ELR (cell line): ENCODE data around the gene BRCA1.

Source experiments
- DNase-seq: peaks from one replicate; pipeline ENCODE4 v3.0.0-alpha.2; 2015; ENCODE audit warnings: low read depth

The BRCA1 gene

DNA sequence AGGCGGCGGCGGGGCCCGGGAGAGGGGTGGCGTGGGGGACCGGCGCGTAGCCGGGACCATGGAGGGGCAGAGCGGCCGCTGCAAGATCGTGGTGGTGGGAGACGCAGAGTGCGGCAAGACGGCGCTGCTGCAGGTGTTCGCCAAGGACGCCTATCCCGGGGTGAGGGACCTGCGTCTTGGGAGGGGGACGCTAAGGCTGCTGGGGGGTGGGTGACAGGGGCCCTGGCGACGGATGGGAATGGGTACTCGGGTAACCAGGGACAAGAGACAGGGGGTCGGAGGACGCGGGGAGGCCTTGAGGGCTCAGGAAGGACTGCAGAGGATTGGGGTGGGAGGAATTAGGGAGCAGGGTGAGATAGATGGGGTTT, 99.9 kb downstream of the BRCA1 start:
- DNase-seq: no peak

DNA sequence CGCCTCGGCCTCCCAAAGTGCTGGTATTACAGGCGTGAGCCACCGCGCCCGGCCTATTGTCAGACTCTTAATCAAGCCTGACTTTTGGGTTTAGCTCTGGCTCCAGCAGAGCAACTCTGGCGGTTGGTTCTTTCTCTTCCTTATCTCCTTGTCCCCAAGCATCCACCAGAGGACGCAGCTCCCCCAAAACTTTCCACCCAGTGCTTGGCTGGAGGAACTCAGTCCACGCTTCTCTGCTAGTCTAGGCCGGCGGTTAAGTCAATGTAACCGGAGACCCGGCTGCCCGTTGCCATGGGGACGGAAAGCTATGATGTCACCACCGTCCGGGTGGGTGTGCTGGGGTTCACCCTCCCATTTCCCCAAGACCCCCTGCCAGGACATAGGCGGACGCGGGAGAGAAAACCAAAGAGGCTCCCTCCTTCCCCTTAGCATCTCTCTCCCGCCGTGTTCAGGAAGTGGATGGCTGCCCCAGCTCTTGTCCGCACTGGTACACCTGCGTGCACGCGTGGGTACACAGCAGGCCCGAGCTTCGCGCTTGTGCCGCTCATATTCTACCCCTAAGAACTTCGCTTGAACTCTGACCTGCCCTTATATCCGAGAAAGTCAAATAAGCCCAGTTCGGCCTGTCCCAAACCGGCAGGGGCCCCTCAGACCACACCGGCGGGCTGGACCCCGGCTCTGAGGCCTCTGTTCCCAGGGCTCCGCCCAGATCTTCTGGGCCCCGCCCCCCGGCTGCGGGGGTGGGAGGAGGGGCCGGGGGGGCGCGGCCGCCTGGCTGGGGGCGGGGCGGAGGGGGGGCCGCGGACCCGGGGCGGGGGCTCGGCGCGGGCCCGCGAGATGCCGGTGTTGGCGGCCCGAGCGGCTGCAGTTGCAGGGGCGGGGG, 100.5 kb downstream of the BRCA1 start, which contains the start of gene RND2:
RND2 (plus strand) TSS at position 825 of the 883 bp plus-strand sequence. CDS start 117 bp downstream, outside the sequence.
- DNase-seq: peak; percentile 98

DNA sequence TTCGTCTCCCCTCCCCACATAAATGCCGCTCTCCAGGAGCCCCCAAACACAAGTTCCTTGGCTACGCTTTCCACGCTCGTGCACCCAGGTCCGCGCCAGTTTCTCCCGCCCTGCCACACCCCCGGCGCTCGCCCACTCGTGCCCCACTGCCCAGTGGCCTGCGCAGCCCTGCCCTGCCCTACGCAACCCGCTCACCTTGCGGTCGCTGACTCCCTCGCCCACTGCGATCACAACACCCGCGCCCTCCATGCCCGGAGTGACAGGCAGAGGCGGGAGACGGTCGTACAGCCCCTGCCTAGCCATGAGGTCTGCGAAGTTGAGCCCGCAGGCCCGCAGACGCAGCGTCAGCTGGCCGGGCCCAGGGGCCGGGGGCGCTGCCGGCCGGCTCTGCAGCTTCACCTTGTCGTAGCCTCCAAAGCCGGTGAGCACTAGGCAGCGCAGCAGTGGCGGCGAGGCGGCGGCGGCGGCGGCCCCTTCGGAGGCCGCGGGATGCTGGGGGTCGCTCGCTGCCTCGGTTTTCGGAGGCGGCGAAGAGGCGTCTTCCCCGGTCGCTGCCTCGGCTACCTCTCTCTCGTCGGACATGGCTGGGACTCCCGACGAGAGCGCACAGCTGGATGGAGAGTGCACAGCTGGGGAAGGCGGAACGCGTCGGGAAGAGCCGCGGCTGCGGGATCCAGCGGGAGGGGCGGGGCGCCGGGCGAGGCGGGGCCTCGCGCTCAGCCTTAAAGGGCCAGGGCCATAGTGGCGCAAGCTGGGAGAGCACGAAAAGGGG, 103.2 kb downstream of the BRCA1 start, which contains the start of gene VAT1:
VAT1 (minus strand) TSS at position 645 of the 772 bp plus-strand sequence; CDS start at position 582, 63 bp downstream.
- peak; percentile 86 for DNase-seq

DNA sequence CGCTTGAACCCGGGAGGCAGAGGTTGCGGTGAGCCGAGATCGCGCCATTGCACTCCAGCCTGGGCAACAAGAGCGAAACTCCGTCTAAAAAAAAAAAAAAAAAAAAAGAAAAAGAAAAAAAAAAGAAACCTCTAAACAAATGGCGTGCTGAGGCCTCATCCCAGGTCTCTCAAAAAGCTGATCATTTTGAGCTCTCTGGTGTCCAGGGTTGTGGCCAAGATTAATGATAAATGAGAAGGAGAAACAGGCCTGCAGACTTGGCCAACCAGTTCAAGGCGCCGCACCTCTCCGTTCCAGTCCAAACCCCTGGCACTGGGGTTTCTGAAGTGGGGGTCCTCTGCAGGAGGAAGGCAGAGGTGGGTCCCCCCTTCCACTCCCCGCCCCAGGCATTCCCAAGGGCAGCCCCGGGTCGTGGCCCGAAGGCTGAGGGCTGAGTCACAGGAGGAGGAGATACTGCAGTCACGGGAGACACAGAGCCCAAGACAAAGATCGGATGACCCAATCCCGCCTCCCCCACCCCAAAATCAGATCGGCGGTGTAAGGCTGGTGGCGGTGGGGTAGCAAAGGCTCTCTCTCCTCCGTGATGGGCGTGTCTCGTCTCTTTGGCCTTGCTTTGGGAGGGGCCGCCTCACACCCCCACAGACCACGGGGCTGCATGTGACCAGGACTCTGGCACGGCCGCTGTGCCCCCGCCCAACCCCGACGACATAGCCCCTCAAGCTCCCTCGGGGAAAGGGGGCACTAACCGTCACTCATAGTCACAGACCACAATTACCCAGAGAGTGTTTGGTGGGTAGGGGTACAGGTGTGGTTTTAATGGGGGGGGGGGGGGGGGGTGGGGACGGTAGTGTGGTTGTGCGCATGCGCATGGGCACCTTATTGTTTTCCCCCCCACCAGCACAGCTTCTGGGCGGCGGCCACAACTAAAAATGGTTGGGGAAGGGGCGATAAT, 104.1 kb downstream of the BRCA1 start:
- DNase-seq: peak; percentile 88

DNA sequence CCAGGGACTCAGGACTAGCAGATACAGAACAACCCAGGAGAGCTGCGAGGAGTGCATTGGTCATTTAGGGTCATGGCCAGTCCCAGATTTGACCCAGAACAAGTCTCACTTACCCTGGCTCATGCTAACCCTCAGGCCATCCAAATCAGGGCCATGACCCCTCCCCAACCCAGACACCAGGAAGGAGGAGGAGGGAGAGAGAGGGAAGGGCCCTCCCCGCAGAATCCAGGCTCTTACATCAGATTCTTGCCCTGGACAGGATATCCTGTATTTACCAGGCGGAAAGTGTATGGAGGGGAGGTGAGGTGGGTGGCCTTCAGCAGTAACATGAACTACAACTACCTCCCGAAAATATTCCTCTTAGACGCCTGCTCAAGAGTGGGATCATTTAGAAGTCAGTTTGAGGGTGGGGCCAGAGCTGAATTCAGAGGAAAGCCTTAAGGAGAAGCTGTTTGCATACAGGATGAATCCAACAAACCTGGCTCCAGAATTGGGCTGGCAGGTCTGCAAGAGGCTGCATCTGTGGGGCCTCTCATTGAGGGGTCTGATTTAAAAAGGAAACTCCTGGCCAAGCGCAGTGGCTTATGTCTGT, 105.0 kb downstream of the BRCA1 start:
- DNase-seq: no peak

DNA sequence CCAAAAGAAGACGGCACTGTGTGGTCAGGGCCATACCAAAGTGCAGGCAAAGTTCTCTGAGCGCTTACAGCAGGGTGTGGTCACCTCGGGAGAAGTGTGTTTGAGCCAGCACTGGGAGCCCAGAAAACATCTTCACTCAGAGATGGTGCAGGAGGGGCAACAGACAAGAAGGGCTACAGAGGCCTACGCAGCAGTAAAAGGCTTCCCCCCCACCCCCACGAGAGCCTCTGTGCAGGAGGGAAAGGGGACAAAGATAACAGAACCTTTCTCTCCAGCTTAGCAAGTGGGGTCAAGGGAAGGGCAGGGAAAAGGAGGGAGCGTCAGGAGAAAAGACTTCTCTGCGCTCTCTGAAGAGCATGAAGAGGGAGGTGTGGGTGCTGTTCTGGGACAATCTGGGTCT, 105.7 kb downstream of the BRCA1 start:
- no peak for DNase-seq

DNA sequence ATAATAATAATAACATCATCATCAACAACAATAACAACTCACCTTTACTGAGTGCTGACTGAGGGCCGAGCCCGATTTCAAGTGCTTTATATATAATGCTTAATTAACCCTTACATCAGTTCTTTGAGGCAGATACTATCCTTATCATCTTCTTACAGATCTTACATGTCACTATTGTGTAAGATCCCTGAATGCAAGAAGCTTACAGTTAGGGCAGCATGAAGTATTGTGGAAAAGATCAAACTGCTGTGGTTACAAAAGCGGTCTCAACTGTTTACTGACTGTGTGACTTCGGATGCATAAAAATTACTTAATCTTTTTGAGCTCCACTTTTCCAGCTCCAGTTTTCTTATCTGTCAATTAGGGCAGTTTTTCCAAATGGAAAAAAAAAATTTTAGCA, 106.2 kb downstream of the BRCA1 start:
- no peak for DNase-seq

DNA sequence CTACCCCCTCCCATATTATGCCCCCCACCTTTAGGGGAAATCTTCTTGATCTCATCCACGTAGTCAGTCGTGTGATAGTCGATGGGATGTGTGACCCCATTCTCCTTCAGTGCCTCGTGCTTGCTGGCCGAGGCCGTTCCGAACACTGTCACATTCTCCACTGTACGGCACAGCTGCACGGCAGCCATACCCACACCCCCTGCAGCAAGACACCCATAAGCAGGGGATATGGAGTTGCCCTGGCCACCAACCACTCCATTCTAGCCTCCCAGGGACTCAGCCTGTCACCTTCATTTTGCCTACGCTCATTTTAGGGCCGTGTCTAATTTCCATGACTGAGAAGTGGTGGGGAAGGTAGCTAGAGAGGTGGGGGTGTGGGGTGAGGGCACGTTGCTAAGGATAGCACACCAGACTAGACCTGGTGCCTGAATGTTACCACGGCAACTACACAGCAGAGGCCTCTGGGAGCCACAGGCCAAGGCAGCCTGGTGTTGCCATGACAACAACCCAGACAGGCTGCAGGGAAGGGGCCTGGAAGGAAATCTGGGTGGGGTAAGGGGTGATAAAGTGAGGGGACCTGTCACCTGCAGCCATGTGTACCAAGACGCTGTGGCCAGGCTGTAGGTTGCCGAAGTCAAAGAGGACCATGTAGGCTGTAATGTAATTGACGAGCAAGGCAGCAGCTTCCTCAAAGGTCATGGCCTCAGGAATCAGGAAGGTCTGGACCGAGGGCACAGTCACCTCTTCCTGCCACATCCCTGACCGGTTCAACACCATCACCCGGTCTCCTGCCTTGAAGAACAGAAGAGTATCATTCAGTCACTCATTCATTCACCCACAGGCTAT, 106.9 kb downstream of the BRCA1 start:
- DNase-seq: no peak

DNA sequence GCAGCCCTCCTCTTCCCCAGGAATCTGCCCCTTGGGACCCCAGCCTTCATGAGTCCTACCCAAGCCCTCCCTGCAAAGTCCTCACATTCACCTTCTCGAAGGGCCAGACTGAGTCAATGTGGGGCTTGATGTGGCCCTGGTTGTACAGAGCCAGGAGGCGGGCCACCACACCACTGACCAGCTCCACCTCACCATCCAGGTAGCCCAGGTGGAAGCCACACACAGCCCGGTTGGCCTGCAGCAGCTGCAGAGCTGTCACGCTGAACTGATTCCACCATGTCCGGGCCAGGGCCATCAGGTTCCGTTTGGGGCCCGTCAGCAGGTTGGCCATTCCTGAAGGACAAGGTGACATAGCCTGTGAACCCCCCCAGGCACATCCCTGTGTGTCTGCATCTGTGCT, 108.9 kb downstream of the BRCA1 start:
- no peak for DNase-seq

DNA sequence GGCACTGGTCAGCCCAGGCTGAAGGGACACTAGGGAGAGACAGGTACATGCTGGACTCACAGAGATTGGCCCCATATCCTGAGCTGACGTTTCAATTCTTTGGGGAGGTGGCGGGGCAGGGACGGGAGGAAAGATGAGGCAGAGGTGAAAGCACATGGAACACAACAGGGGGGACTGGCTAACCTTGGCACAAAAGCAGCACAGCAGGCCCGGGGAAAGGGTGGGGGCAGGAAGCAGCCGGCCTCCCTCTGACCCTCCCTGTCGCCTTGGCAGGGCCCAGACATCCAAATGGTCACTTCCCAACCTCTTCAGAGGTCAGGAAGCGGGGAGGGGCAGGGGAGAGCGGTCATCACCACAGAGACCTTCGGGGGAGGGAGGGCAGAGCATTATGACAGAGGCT, 109.6 kb downstream of the BRCA1 start:
- no peak for DNase-seq

DNA sequence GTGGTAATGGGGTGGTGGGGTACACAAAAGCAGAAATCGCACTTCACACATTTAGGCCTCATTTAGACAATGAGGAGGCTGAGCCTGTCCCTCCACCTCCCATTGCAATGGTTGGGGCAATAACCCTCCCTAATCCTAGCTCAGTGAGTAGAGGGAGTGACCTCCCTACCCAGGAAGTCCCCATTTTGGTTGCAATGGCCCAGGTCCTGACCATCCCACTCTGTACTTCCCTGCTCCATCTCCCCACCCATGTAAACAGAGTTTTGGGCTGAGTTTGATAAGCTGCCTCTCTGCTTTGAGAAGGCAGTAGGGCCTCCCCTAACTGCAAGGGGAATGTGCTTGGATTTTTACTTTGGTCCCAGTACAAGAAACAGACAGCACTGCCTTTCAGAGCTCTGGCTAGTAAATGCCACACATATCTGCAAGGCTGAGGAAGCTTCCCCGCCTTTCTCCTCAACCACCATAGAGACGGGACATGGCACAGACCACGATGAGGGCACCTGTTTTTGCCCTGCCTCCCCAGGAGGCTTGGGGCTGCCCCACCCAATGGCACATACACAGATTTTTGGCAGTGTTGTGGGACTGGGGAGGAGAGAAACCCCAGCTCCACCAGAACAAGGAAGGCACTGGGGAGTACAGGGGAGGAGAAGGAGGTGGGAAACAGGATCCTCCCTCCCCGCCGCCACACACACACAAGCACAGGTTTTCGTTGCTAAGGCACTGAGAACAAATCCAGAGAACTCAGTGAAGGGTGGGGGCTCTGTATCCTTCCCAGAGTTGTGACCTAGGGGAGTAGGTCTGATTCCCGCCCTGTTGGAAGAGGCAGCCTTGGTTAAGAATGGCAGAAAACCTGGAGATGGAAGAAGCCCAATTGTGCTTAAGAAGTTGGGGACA, 110.3 kb downstream of the BRCA1 start:
- DNase-seq: no peak

DNA sequence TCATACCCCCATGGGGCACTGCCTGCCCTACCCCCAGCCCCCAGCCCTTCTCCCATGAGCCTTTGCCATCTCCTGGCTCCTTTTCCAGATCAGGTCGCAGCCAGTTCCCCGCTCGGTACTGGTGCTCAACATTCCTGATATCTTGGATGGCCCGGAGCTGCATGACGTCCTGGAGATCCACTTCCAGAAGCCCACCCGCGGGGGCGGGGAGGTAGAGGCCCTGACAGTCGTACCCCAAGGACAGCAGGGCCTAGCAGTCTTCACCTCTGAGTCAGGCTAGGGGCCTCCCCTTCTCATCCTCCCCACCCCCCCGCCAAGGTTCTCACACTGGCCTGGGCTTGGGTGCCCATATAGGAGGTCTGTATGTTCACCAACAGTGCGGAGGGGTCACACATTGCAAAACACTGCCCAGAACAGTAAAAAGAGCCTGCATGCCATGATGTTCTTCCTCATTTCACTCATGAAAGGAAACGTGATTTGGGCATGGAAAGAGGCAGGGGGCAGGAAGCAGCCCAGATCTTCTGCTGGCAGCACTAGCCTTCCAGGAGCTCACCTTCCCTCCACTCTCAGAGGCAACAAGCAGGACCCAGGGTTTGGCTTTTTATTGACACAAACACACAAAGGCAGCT, 111.0 kb downstream of the BRCA1 start:
- no peak for DNase-seq

DNA sequence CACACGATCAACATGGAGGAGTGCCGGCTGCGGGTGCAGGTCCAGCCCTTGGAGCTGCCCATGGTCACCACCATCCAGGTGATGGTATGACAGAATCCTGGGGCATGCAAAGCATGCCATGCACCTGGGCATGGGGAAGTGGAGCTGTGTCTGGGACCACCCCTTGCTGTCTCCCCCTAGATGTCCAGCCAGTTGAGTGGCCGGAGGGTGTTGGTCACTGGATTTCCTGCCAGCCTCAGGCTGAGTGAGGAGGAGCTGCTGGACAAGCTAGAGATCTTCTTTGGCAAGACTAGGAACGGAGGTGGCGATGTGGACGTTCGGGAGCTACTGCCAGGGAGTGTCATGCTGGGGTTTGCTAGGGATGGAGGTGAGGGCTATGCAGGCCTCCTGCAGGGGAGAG, 111.9 kb downstream of the BRCA1 start:
- no peak for DNase-seq

DNA sequence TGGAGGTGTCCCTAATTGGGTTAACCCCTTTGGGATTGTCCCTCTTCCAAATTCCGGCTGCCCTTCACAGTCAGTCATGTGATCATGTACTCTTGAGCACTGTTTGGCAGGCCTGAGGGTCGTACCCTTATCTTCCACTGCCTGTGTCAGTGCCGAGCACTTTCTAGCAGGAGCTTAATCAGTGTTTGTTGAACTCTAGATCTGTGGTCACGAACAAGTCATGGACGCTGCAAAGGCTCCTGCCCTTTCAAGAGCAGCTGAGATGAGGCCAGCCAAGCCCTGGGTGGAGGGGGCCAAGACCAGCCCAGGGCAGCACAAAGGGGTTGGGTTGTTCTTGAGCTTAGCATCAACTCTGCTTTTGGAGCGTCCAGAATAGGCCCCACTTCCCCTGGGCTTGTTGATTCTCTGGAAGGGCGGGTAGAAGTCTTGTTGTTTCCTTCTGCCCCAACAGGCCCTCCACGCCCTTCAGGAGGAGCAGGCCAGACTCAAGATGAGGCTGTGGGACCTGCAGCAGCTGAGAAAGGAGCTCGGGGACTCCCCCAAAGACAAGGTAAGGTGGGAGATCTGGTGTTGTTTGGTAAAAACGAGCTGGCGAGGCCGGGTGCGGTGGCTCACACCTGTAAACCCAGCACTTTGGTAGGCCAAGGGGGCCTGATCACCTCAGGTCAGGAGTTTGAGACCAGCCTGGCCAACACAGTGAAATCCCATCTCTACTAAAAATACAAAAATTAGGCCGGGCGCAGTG, 113.3 kb downstream of the BRCA1 start:
- DNase-seq: no peak

DNA sequence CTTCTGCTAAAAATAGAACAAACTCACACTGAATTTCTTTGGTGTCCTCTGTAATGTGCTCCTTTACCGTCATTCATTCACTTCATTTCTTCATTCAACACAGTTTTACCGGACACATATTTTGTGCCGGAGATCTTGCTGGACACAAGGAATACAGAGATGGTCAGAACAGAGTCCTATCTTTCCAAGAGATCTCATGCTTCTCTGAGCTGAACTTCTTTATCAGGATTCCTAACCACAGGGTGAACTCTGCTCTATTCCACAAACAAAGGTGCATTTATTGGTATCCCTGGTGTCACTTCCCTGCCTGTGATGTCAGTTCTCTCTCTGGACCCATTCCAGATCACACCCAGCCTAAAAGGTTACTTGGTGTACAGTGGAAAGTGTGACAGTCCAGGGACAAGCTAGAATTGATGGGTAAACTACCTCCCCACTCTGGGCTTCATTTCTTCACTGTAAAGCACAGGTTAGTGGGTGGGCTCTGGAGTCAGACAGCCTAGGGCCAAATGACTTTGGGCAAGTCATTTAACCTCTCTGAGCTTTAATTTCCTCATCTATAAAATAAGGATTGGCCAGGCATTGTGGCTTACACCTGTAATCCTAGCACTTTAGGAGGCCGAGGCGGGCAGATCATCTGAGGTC, 114.4 kb downstream of the BRCA1 start:
- no peak for DNase-seq

DNA sequence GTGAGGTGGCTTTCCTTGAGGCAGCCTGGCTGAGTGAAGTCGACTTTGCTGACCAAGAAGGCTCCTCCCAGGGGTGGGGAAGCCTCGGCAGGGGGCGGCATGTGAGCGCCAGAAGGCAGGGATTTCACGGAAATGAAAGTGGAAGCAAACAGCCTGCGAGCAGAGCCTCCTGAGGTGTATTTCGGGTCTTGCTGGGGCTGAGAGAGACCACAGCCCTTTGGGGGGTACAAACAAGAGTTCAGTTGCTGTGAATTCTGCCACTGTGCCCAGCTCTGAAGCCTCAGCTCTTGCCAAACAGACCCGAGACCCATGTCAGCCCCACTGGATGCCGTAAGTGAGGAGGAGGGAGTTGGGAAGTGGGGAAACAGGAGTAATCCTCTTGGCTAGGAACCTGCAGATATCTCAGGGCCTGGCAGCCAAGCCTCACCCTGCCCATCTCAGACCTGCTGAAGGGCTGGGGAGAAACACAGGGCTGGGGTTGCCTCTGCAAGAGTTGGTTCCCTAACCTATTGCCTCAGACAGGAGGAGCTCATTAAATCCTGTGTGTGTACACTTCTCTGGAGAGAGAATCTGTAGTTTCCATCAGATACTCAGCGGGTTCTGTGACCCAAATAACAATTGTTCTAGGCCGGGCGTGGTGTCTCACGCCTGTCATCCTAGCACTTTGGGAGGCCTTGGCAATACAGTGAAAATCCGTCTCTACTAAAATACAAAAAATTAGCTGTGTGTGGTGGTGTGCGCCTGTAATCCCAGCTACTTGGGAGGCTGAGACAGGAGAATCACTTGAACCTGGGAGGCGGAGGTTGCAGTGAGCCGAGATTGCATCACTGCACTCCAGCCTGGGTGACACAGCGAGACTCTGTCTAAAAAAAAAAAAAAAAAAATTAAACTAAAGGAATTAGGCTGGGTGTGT, 118.3 kb downstream of the BRCA1 start, which contains the start of gene IFI35:
IFI35 (plus strand) TSS at position 146 of the 913 bp plus-strand sequence; CDS start at position 310, 164 bp downstream.
- peak; percentile 92 for DNase-seq
